HCT116 (cell line): ENCODE measurements around the gene PTS. TPM values are rescaled to one million over a fixed set of nuclear protein-coding genes. Genes with fewer than 3 reads are reported as not detected.
"Not testable (repeated sequence)": the region's sequence is repeated elsewhere in the genome, so short reads cannot be mapped to it uniquely, and the experiment has no call there.

Source experiments
- ATAC-seq: fragments of 200-7000 bp; cut with Tn5 transposase; 2 replicates; pipeline ENCODE4 v1.9.1; 2020; ENCODE audit warnings: mild to moderate bottlenecking, moderate library complexity
- BruUV-seq: library from RNA; stranded (reverse); fragments of 400-500 nt; replicated peaks from 2 replicates; lab custom pipeline; 2021; lab: Mats Ljungman, UMichigan
- CTCF ChIA-PET: fragments of 300-600 bp; sonication (Branson Sonifier 250); formaldehyde crosslinking; loops from one replicate; lab custom pipeline; 2021; ENCODE audit warnings: antibody characterized with exemption; lab: Charles Lee
- POLR2A ChIA-PET: fragments of 300-600, 350-600 bp; sonication (Branson Sonifier 250); formaldehyde crosslinking; loops from one replicate; lab custom pipeline; 2021; ENCODE audit warnings: antibody characterized with exemption; lab: Charles Lee
- RAD21 ChIA-PET, 2 experiments: fragments of 300-600 bp; sonication (Branson Sonifier 250); formaldehyde crosslinking; loops; one replicate each; lab custom pipeline; 2023; ENCODE audit warnings: low total read pairs in 2 of 2; ENCODE audit not compliant: uncharacterized antibody in 2 of 2, unreplicated experiment in 2 of 2, low non-redundant PET in 1 of 2; lab: Charles Lee
- DNase-seq: peaks from one replicate; pipeline ENCODE4 v3.0.0-alpha.2; 2010; ENCODE audit warnings: low read depth, low spot score
- H2AFZ ChIP-seq: fragments of 200-600 bp; shearing (Covaris generic), sonication (generic); 2 replicates; pipeline ENCODE4 v1.6.1; 2017; ENCODE audit warnings: low read depth, mixed run types, mixed read lengths, antibody characterized with exemption, low read length; ENCODE audit not compliant: poor library complexity, severe bottlenecking
- H3K27ac ChIP-seq: 2 replicates; pipeline ENCODE4 v1.5.1; 2012; ENCODE audit warnings: low read depth, low read length
- H3K27me3 ChIP-seq: fragments of 200-600 bp; sonication (generic); 2 replicates; pipeline ENCODE4 v1.6.1; 2016; ENCODE audit warnings: mixed run types, low read length, mixed read lengths; ENCODE audit not compliant: insufficient read depth
- H3K36me3 ChIP-seq, 2 experiments: fragments of 200-500 bp in 1 of 2; fragments of 200-600 bp in 1 of 2; sonication (Bioruptor generic) in 1 of 2; sonication (generic) in 1 of 2; 2 replicates each; pipeline versions ENCODE4 v1.5.1 to v1.6.1; 2014 to 2016; ENCODE audit warnings: low read length in 2 of 2, inconsistent platforms in 1 of 2, mixed read lengths in 1 of 2, mixed run types in 1 of 2; ENCODE audit not compliant: insufficient read depth in 2 of 2, control insufficient read depth in 1 of 2
- H3K4me1 ChIP-seq, 2 experiments: fragments of 200-600 bp in 1 of 2; sonication (generic) in 1 of 2; 2 replicates each; pipeline versions ENCODE4 v1.5.1 to v1.6.1; 2012 to 2017; ENCODE audit warnings: low read length in 2 of 2, inconsistent platforms in 1 of 2, mild to moderate bottlenecking in 1 of 2, mixed read lengths in 1 of 2, mixed run types in 1 of 2, moderate library complexity in 1 of 2; ENCODE audit not compliant: insufficient read depth in 2 of 2, control insufficient read depth in 1 of 2
- H3K4me2 ChIP-seq: fragments of 200-600 bp; sonication (generic); 2 replicates; pipeline ENCODE4 v1.6.1; 2017; ENCODE audit warnings: mixed run types, low read length, mixed read lengths
- H3K4me3 ChIP-seq, 2 experiments: fragments of 200-600 bp in 1 of 2; sonication (generic) in 1 of 2; replicated peaks in 1 of 2; 2 replicates each; pipeline ENCODE4 v1.5.1; 2011 to 2016; ENCODE audit warnings: low read length in 2 of 2, control low read depth in 1 of 2, low read depth in 1 of 2, mild to moderate bottlenecking in 1 of 2, mixed read lengths in 1 of 2, mixed run types in 1 of 2
- H3K79me2 ChIP-seq: fragments of 200-600 bp; sonication (generic); 2 replicates; pipeline ENCODE4 v1.6.1; 2017; ENCODE audit warnings: mild to moderate bottlenecking, mixed run types, low read length, moderate library complexity, mixed read lengths; ENCODE audit not compliant: insufficient read depth
- H3K9ac ChIP-seq: fragments of 200-600 bp; sonication (generic); 2 replicates; pipeline ENCODE4 v1.6.1; 2016; ENCODE audit warnings: low read length, mixed read lengths
- H3K9me2 ChIP-seq: fragments of 200-600 bp; sonication (generic), shearing (Covaris generic); 2 replicates; pipeline ENCODE4 v1.6.1; 2017; ENCODE audit warnings: mixed run types, mild to moderate bottlenecking, moderate library complexity; ENCODE audit not compliant: insufficient read depth
- H3K9me3 ChIP-seq, 2 experiments: fragments of 200-500 bp in 1 of 2; fragments of 200-600 bp in 1 of 2; sonication (Bioruptor generic) in 1 of 2; sonication (generic) in 1 of 2; 2 replicates each; pipeline ENCODE4 v1.6.1; 2014 to 2017; ENCODE audit warnings: low read length in 2 of 2, mixed read lengths in 2 of 2, inconsistent platforms in 1 of 2, low read depth in 1 of 2, mild to moderate bottlenecking in 1 of 2, mixed run types in 1 of 2, moderate library complexity in 1 of 2; ENCODE audit not compliant: control insufficient read depth in 1 of 2, insufficient read depth in 1 of 2
- H4K20me1 ChIP-seq: fragments of 200-600 bp; sonication (generic), shearing (Covaris generic); 2 replicates; pipeline ENCODE4 v1.6.1; 2017; ENCODE audit warnings: mixed run types, mild to moderate bottlenecking, moderate library complexity; ENCODE audit not compliant: insufficient read depth
- ELF1 ChIP-seq: IDR thresholded peaks from 2 replicates; pipeline ENCODE4 v1.6.1; 2012; ENCODE audit warnings: low read depth, borderline replicate concordance
- EZH2 ChIP-seq: fragments of 200-600 bp; sonication (generic); IDR thresholded peaks from 2 replicates; pipeline ENCODE4 v1.6.1; 2017; ENCODE audit warnings: antibody characterized with exemption, mixed run types
- EZH2phosphoT487 ChIP-seq: fragments of 200-600 bp; IDR thresholded peaks from 2 replicates; pipeline ENCODE4 v1.6.1; 2018; ENCODE audit warnings: antibody characterized with exemption, borderline replicate concordance
- SIN3A ChIP-seq: IDR thresholded peaks from 2 replicates; pipeline ENCODE4 v1.6.1; 2012; ENCODE audit warnings: low read depth
- SRF ChIP-seq: IDR thresholded peaks from 2 replicates; pipeline ENCODE4 v1.6.1; 2012; ENCODE audit warnings: low read depth
- TCF7L2 ChIP-seq: IDR thresholded peaks from 2 replicates; pipeline ENCODE4 v1.7.0; 2011; ENCODE audit warnings: borderline replicate concordance, inconsistent platforms; ENCODE audit not compliant: insufficient read depth, insufficient read length; ENCODE audit errors: extremely low read depth
- ZBTB33 ChIP-seq: IDR thresholded peaks from 2 replicates; pipeline ENCODE4 v1.6.1; 2011; ENCODE audit warnings: mild to moderate bottlenecking, low read length, moderate library complexity; ENCODE audit not compliant: insufficient replicate concordance; ENCODE audit errors: extremely low read depth
- ZFX ChIP-seq: fragments of 450-650 bp; IDR thresholded peaks from 2 replicates; pipeline ENCODE4 v1.6.1; 2017
- intact Hi-C: fragments of 100-400 bp; cut with micrococcal nuclease; formaldehyde crosslinking; loops from 2 replicates; pipeline ENCODE4 v1.10.0; 2022
- total RNA-seq: library from RNA; stranded (reverse); gene quantifications from one replicate; pipeline ENCODE4 v1.2.1, GENCODE V29; 2021; ENCODE audit not compliant: unreplicated experiment

Gene PTS
- total RNA-seq, 1 experiment from 2014 or later, result 45.7 TPM

- RAD21 ChIA-PET, result no interaction called here
- Histone ChIP-seq H3K9me3 (no peaks in the 10 kb centered on the region), H2AFZ (no peak overlapping the region), H3K9me2 (no peaks in the 10 kb centered on the region), H3K79me2 (no peaks in the 10 kb centered on the region), H3K27ac (no peak overlapping the region), H3K4me1 (no peaks in the 10 kb centered on the region; a peak in 1 of 4 replicates), H3K4me3 (no peak overlapping the region), H3K27me3 (no peaks in the 10 kb centered on the region), H3K36me3 (no peaks in the 10 kb centered on the region), H4K20me1 (no peaks in the 10 kb centered on the region), H3K9ac (no peak overlapping the region), H3K4me2 (no peak overlapping the region)
- POLR2A ChIA-PET, result no interaction called here
- no TSS peak for BruUV-seq
- TF ChIP-seq EZH2phosphoT487 (no peak), EZH2 (no peak), ELF1 (no peak), SIN3A (no peak), TCF7L2 (no peak), ZBTB33 (no peak), ZFX (no peak), SRF (no peak)
- no peak for ATAC-seq
- CTCF ChIA-PET, result no interaction called here
- DNase-seq, result no peak
- intact Hi-C loops, result no loop called here
These were observed 39.9 kb upstream of the PTS start for GRCh38 chr11:112186304-112186703.

GRCh38 chr11:112195113-112195512 lies 31.1 kb upstream of the PTS start:
- H3K36me3 ChIP-seq, H3K4me1 ChIP-seq, H4K20me1 ChIP-seq, H2AFZ ChIP-seq, H3K9me3 ChIP-seq, H3K9me2 ChIP-seq, ATAC-seq, H3K4me3 ChIP-seq, BruUV-seq, intact Hi-C loops, H3K79me2 ChIP-seq, POLR2A ChIA-PET, H3K9ac ChIP-seq, H3K4me2 ChIP-seq, DNase-seq, H3K27me3 ChIP-seq, RAD21 ChIA-PET, H3K27ac ChIP-seq, CTCF ChIA-PET: not testable (repeated sequence)
